ENCODE results near the gene LRG1. TPM values are rescaled to one million over a fixed set of nuclear protein-coding genes. Genes with fewer than 3 reads are reported as not detected.

Gene LRG1
- total RNA-seq, 1 experiment from 2014 or later = 0.81 TPM

- ATAC-seq = no peak
- H3K36me3 Mint-ChIP-seq = peaks cover 18% of the 10 kb centered on the region
- no peaks in the 10 kb centered on the region for H3K9me3 Mint-ChIP-seq
- H3K4me1 Mint-ChIP-seq = no peaks in the 10 kb centered on the region
- ChIA-PET POLR2A (no interaction called here), CTCF (interaction anchor here (1.2 to 6.7 kb wide), 2 partner anchors 23 to 149 kb away, joined by 3 to 38 read pairs; no protein-coding TSS in a partner anchor)
- no peak for DNase-seq (ENCODE audit: low spot score)
- no peak overlapping the region for H3K27ac Mint-ChIP-seq
- no peak overlapping the region for H3K4me3 Mint-ChIP-seq
- peaks cover 2% of the 10 kb centered on the region; the same call in 1 of the 2 replicates for H3K27me3 Mint-ChIP-seq (ENCODE audit: low read depth)
- TF ChIP-seq ZNF138 (CRISPR knock-in tag; conservative IDR thresholded peaks at IDR 0.05) = no peak
- no peak for TF ChIP-seq ELF4 (CRISPR knock-in tag; IDR thresholded peaks at IDR 0.05; ENCODE audit: low read depth)
- no peak for TF ChIP-seq PRRX2 (CRISPR knock-in tag; IDR thresholded peaks at IDR 0.05)
- TF ChIP-seq ATF3 (CRISPR knock-in tag; conservative IDR thresholded peaks at IDR 0.05) = no peak
- TF ChIP-seq MAX (CRISPR knock-in tag; IDR thresholded peaks at IDR 0.05) = no peak
- TF ChIP-seq SOX15 (CRISPR knock-in tag; IDR thresholded peaks at IDR 0.05) = no peak
- no peak for TF ChIP-seq ZNF317 (CRISPR knock-in tag; IDR thresholded peaks at IDR 0.05; ENCODE audit: borderline replicate concordance, low read depth)
- no peak for TF ChIP-seq EMX1 (CRISPR knock-in tag; IDR thresholded peaks at IDR 0.05)
- TF ChIP-seq E2F4 (CRISPR knock-in tag; IDR thresholded peaks at IDR 0.05; ENCODE audit: borderline replicate concordance, low read depth) = no peak
- TF ChIP-seq SMAD4 (CRISPR knock-in tag; IDR thresholded peaks at IDR 0.05) = no peak
- no peak for TF ChIP-seq MLX (CRISPR knock-in tag; IDR thresholded peaks at IDR 0.05)
- TF ChIP-seq PREB (CRISPR knock-in tag; IDR thresholded peaks at IDR 0.05; ENCODE audit: borderline replicate concordance) = no peak
- no peak for TF ChIP-seq OVOL2 (CRISPR knock-in tag; IDR thresholded peaks at IDR 0.05; ENCODE audit: borderline replicate concordance)
- no peak for TF ChIP-seq NR1H2 (CRISPR knock-in tag; IDR thresholded peaks at IDR 0.05)
- TF ChIP-seq AR (CRISPR knock-in tag; IDR thresholded peaks at IDR 0.05) = no peak
- no peak for TF ChIP-seq USF2 (CRISPR knock-in tag; IDR thresholded peaks at IDR 0.05)
Measured at GRCh38 chr19:4501691-4502090, 38.1 kb downstream of the LRG1 start.

- Mint-ChIP-seq H3K36me3 (peaks cover 15% of the 10 kb centered on the region; the same call in 1 of the 2 replicates), H3K27me3 (ENCODE audit: low read depth) (no peaks in the 10 kb centered on the region), H3K27ac (no peak overlapping the region), H3K4me3 (no peak overlapping the region), H3K9me3 (no peaks in the 10 kb centered on the region), H3K4me1 (no peaks in the 10 kb centered on the region)
- no peak for DNase-seq (ENCODE audit: low spot score)
- ATAC-seq = no peak
- no peak for TF ChIP-seq ZMAT4 (CRISPR knock-in tag; IDR thresholded peaks at IDR 0.05)
- POLR2A ChIA-PET = no interaction called here
- CTCF ChIA-PET = interaction anchor here (0.7 to 6.7 kb wide), 4 partner anchors 23 to 148 kb away, joined by 3 to 38 read pairs (median 3); no protein-coding TSS in a partner anchor
Measured at GRCh38 chr19:4500841-4501591, 38.8 kb downstream of the LRG1 start.

Data from WTC11 (cell line).